Fibroblast of peridontal ligament (primary cell): Measurements from ENCODE around the gene RAPGEF4.

Source experiments
- DNase-seq: peaks from one replicate; pipeline ENCODE4 v3.0.0-alpha.2; 2010; ENCODE audit errors: extremely low read depth

The RAPGEF4 gene

GRCh38 chr2:172967036-172967982 lies 231.7 kb downstream of the RAPGEF4 start:
- no peak for DNase-seq

- peak; percentile 85 for DNase-seq
Observed at GRCh38 chr2:172968061-172968469, 232.4 kb downstream of the RAPGEF4 start.

GRCh38 chr2:172969166-172969565 lies 233.5 kb downstream of the RAPGEF4 start:
- peak; percentile 29 for DNase-seq

- DNase-seq: no peak
Observed at GRCh38 chr2:172969609-172970008, 234.0 kb downstream of the RAPGEF4 start.

DNA sequence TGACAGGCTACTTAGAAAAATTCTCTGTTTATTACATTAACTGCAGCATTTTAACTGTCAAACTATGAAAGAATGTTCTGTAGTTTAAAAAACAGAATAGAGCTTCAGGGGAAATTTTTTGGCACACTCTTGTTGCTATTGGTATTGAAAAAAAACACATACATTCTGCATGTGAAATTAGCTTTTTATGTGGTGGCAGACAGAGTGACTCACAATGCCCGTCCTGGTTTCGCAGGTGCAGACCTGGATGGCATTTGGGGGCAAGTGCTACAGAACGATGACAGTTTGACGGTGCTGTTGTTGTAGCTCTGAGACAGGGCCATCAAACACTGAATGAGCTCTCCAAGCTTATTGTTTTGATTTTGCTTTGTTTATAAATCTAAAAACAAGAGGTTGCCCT lies 235.0 kb downstream of the RAPGEF4 start:
- no peak for DNase-seq

GRCh38 chr2:172972005-172972619 lies 236.5 kb downstream of the RAPGEF4 start:
- DNase-seq: peak; percentile 36

- DNase-seq: no peak
Observed at GRCh38 chr2:172974762-172975161, 239.1 kb downstream of the RAPGEF4 start.

DNA sequence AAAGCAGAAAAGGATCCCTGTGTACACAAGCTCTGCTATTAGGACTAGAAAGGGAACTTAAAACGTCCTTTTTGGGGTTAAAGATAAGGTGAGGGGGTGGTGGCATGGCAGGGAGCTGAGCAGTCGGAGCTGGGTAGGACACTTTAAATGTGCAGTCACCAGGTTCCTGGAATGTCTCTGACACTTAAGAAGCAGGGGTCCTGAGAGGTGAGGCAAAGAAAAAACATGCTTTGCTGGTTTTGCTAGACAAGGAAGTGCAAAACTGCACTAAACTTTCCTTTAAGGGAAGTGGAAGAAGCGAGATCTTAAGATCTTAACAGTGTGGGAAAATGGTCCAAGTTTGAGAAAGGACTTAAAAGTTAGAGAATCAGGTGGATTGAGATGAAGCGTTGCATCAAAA lies 240.5 kb downstream of the RAPGEF4 start:
- no peak for DNase-seq

DNA sequence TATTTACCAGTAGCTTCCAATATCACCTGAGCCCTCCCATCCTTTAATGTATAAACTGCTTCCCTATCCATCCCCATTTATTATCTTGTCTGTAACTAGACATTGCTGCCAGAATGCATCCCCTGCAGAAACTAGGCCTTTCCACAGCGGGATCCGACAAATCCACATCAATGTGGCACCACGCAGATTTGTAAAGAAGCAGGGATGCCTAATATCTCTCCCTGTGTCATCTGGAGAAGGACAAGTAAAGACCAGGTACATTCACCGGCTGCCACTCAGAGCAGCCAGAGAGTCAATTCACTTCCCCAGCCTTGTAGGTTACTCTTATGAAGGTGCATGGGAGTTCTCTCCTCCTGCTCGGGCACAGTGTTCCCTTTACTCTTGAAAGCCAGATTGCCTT lies 241.2 kb downstream of the RAPGEF4 start:
- DNase-seq: no peak

- DNase-seq: no peak
Observed at GRCh38 chr2:172977270-172978062, 241.8 kb downstream of the RAPGEF4 start.

DNA sequence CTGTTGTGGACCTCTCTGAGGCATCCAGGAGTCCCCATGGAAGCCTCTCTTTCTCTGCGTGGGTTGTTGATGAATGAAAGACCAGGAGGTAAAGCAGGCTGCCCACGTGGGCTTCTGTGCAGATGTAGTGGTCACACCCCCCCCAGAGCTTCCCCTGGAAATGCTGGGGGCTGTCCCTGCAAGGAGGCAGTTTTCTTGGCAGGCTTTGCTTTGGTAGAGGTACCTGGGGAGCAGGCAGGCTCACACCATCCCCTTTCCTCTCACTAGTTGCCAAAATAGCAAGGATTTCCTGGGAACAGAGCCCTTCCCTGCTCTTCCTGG lies 242.4 kb downstream of the RAPGEF4 start:
- no peak for DNase-seq

DNA sequence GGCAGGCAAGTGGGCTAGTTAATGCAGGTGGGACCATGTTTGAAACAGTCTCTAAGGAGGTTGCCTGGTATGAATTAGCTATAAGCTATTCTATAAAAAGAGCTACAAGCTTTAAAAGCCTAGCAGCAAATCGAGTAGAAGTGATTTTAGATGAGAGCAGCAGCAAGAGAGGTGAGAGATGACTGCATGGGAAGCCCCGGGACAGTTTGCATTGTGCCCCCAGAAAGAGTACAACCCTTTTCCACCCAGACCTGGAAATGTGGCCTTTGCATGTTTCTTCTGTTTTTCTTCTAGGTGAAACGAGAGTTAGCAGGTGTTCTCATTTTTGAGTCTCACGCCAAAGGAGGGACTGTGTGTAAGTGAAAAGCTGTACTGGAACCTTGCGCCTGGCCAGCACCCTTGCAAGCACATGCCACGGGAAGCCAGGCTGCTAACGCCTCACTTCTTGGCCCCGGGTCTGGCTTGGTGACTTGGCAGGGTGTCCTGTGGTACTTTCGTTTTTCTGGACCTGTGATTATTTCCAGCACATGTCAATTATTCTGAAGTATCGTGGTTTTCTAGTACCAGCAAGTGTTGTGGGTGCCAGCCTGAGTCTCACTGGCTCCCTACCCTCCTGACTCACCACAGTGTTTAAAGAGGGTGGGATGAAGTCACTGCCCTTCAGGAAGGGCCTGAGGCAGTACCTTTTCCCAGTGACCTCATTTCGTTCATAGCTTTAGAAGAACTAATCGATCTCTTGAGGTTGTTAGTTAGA lies 249.7 kb downstream of the RAPGEF4 start:
- peak; percentile 48 for DNase-seq

- no peak for DNase-seq
Observed at GRCh38 chr2:172986040-172986439, 250.4 kb downstream of the RAPGEF4 start.

DNA sequence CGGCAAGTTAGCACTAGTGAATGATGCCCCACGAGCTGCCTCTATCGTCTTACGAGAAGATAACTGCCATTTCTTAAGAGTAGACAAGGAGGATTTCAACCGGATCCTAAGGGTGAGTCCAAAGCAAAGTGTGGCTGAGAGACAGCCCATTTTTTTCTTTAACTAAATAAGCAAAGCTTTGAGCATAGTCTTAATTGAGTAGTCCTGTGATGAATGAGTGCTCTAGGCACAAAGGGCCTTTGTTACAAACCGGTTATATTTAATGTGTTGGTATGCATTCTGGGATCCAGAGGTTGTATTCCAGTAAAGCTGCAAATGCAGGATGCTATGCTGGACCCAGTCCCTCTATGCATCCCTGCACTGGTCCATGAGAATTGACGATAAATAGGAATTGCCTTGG lies 253.1 kb downstream of the RAPGEF4 start:
- no peak for DNase-seq

DNA sequence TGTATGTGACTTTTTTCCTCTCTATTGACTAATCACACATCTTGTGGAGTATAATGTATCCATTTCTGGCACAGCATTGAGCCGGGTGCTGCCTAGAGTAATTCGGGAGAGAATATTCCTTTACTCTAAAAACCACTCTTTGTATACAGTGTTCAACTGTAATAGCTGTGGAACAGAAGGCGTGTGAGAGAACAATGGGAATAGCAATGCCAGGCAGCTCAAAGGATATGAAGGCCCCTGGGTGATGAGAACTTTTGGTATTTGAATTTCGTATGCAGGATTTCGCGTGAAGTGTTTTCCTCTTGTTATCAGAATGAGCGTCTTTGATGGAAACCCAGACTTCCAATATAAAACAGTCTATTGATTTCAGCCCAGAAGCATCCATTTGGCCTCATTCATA lies 255.4 kb downstream of the RAPGEF4 start:
- DNase-seq: no peak

DNA sequence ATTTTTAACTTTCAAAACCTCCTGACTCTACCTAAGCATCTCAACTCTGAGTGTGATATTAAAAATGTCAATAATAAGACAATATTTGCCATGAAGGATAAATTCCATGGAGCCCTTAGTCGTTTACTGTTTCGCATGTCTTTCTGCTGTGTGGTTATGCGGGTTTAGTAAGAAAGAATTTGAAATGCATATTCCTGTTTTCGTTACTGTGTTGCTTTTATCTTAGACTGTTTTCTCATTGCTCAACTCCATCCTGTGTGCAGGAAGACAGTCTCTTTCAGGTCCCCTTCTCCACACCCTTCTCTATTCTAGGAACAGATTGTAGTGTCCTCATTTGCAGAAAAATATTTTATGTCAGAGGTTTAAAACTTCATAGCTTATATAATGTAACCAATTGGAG lies 257.5 kb downstream of the RAPGEF4 start:
- no peak for DNase-seq

DNA sequence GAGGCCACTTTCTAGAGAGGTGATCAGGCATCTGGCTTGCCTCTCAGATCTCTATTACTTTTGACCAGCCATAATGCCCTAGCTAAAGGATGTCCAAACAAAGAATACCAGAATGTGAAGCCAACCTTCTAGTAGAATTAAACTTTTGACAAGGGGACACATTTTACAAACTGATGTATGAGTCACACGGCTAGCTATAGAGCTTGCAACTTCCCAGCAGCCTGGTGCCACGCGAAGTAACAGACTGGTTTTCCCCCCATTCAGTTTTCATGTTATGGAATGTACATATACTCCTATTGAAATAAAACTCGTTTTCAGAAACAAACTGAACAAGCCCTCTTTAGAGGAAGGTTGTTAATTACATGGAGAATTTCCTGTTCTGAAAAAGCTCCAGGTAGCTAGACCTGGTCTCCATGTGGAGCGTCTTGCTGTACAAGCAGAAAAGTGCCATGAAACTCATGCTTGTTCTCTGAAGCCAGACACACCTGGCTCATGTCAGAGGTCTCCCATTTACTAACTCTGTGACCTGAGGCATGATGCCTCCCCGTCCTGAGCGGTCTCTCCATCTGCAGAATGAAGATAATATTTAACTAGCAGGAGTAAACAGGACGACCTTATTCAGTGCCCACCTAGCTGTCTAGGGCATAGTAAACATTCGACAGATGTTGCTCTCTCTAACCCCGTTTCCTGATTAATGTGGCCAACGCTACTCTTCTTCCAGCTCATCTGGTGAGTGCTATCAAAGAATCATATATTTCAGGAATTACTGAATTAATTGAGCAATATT lies 258.5 kb downstream of the RAPGEF4 start:
- DNase-seq: no peak

- DNase-seq: no peak
Observed at GRCh38 chr2:172994864-172995263, 259.2 kb downstream of the RAPGEF4 start.

- DNase-seq: peak; percentile 94
Observed at GRCh38 chr2:172995323-172996244, 259.9 kb downstream of the RAPGEF4 start.
